Left ventricle myocardium inferior (tissue), 1 donor: ENCODE measurements around the gene FGF23. TPM values are rescaled to one million over a fixed set of nuclear protein-coding genes. Genes with fewer than 3 reads are reported as not detected.

Experiments used
- DNase-seq: peaks from one replicate; pipeline ENCODE4 v3.0.0-alpha.2; 2020
- H3K27ac ChIP-seq: fragments of 200-600 bp; replicated peaks from 2 replicates; pipeline ENCODE4 v1.8.0; 2021
- H3K27me3 ChIP-seq: fragments of 200-600 bp; 2 replicates; pipeline ENCODE4 v1.8.0; 2021; ENCODE audit warnings: low read depth
- H3K36me3 ChIP-seq: fragments of 200-600 bp; 2 replicates; pipeline ENCODE4 v1.8.0; 2021
- H3K4me1 ChIP-seq: fragments of 200-600 bp; 2 replicates; pipeline ENCODE4 v1.8.0; 2021
- H3K4me3 ChIP-seq: fragments of 200-600 bp; 2 replicates; pipeline ENCODE4 v1.8.0; 2021; ENCODE audit warnings: mild to moderate bottlenecking, moderate library complexity
- H3K9me3 ChIP-seq: fragments of 200-600 bp; replicated peaks from 2 replicates; pipeline ENCODE4 v1.8.0; 2021
- CTCF ChIP-seq: fragments of 200-600 bp; IDR thresholded peaks from 2 replicates; pipeline ENCODE4 v1.8.0; 2021; ENCODE audit warnings: antibody characterized with exemption, mild to moderate bottlenecking, borderline replicate concordance
- intact Hi-C: fragments of 100-400 bp; cut with micrococcal nuclease; formaldehyde crosslinking; loops from one replicate; pipeline ENCODE4 v1.11.0; 2022
- total RNA-seq: library from RNA; stranded (reverse); fragmentation: NEBNext Ultra II Directional; extraction: Animal tissue kit (Norgen Biotek cat#: 25700); gene quantifications from one replicate; pipeline ENCODE4 v1.2.1, GENCODE V29; 2021
- donor health status: DM: no; HTN: yes; CAD: no; lungs with severe emphysema.

Gene FGF23
- total RNA-seq, 1 donor from 2014 or later: not detected

GRCh38 chr12:4372653-4373052 is 6.9 kb downstream of the FGF23 start:
- H3K4me1 ChIP-seq: no peaks in the 10 kb centered on the region
- no peak for TF ChIP-seq CTCF
- DNase-seq: no peak
- H3K27ac ChIP-seq: no peak overlapping the region
- no peaks in the 10 kb centered on the region for H3K9me3 ChIP-seq
- no peaks in the 10 kb centered on the region for H3K36me3 ChIP-seq
- H3K27me3 ChIP-seq: peaks cover 31% of the 10 kb centered on the region
- H3K4me3 ChIP-seq: no peak overlapping the region
- intact Hi-C loops: no loop called here

GRCh38 chr12:4370265-4370664 is 9.2 kb downstream of the FGF23 start:
- DNase-seq: no peak
- H3K27ac ChIP-seq: no peak overlapping the region

GRCh38 chr12:4369548-4369947 is 10.0 kb downstream of the FGF23 start:
- H3K36me3 ChIP-seq: no peaks in the 10 kb centered on the region
- H3K4me3 ChIP-seq: no peak overlapping the region
- peaks cover 13% of the 10 kb centered on the region for H3K27me3 ChIP-seq
- no peak for TF ChIP-seq CTCF
- no peaks in the 10 kb centered on the region for H3K4me1 ChIP-seq
- no peak overlapping the region for H3K27ac ChIP-seq
- intact Hi-C loops: no loop called here
- no peaks in the 10 kb centered on the region for H3K9me3 ChIP-seq
- DNase-seq: no peak

More at GRCh38 chr12:4370265-4370664, 9.2 kb downstream of the FGF23 start:
- no peak for TF ChIP-seq CTCF
- H3K9me3 ChIP-seq: no peaks in the 10 kb centered on the region
- no peaks in the 10 kb centered on the region for H3K4me1 ChIP-seq
- no peaks in the 10 kb centered on the region for H3K36me3 ChIP-seq
- intact Hi-C loops: no loop called here
- H3K4me3 ChIP-seq: no peak overlapping the region
- peaks cover 20% of the 10 kb centered on the region for H3K27me3 ChIP-seq

- intact Hi-C loops: no loop called here
- DNase-seq: no peak
- peaks cover 3% of the 10 kb centered on the region for H3K27me3 ChIP-seq
- TF ChIP-seq CTCF: no peak
- H3K4me1 ChIP-seq: no peaks in the 10 kb centered on the region
- H3K27ac ChIP-seq: no peak overlapping the region
- H3K36me3 ChIP-seq: no peaks in the 10 kb centered on the region
- no peaks in the 10 kb centered on the region for H3K9me3 ChIP-seq
- no peak overlapping the region for H3K4me3 ChIP-seq
Observed at GRCh38 chr12:4366090-4366489, 13.4 kb downstream of the FGF23 start.

- peak overlapping the region; percentile 55 for H3K27ac ChIP-seq
- H3K36me3 ChIP-seq: peaks cover 27% of the 10 kb centered on the region
- intact Hi-C loops: no loop called here
- no peaks in the 10 kb centered on the region for H3K27me3 ChIP-seq
- TF ChIP-seq CTCF: peak; percentile 43
- no peak for DNase-seq
- H3K9me3 ChIP-seq: peaks cover 10% of the 10 kb centered on the region
- H3K4me3 ChIP-seq: no peak overlapping the region
- H3K4me1 ChIP-seq: peaks cover 12% of the 10 kb centered on the region
Observed at GRCh38 chr12:4356041-4356327, 23.5 kb downstream of the FGF23 start.
